ENCODE data around the gene ARHGEF19. TPM values are rescaled to one million over a fixed set of nuclear protein-coding genes. Genes with fewer than 3 reads are reported as not detected.
A peak's percentile ranks its signal among the peaks of the same experiment; 100 is the strongest.
"Not testable (repeated sequence)": the region's sequence is repeated elsewhere in the genome, so short reads cannot be mapped to it uniquely, and the experiment has no call there.

The ARHGEF19 gene
- total RNA-seq, 1 donor from 2014 or later: 2.0 TPM

DNA sequence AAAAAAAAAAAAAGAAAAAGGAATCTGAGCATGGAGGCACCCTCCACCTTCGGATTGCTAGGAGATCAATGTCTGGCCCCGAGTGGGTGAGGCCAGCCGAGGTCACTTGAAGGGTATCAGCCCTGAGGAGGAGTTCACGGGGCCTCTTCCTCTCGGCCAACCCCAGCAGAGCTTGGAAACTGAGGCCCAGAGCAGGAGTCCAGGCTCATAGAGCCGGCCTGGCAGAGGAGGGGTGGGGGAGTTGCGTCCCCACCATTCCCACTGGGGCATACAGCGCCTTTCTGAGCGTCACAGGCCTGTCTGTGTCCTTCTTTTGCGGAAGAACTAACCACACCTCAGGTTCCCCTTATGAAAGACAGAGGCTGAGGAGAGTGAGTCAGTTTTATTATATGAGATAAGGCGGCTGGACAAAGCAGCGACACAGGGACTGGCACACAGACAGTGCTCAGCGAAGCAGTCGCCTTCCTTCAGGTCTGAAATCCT lies 39.4 kb downstream of the ARHGEF19 start:
- no peak for DNase-seq

DNA sequence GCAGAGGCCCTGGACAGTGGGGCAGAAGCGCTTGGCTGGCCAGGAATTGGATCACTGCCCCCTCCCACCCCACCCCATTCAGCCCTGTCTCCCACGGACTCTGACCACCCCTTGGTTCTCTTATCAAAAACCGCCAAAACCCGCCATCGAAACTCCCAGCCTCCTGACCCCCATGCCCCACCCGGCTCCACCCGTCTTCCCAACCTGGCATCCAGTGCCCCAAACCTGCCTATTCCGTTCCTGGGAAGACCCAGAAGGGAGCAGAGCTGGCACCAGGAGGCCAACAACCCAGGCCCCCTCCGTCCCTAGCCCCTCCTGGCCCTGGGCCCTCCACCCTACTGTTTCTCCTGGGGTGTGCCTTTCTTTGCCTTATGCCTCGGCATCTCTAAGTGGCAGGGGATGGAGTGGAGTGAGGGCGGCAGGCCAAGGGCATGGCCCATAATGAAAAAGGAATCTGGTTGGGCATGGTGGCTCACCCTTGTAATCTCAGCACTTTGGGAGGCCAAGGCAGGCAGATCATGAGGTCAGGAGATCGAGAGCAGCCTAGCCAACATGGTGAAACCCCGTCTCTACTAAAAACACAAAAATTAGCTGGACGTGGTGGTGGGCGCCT lies 40.1 kb downstream of the ARHGEF19 start:
- intact Hi-C loops (cut with micrococcal nuclease): no loop called here
- no peak for ATAC-seq

More for the DNA sequence above, 39.4 kb downstream of the ARHGEF19 start:
- ATAC-seq: no peak
- intact Hi-C loops (cut with micrococcal nuclease): no loop called here

DNA sequence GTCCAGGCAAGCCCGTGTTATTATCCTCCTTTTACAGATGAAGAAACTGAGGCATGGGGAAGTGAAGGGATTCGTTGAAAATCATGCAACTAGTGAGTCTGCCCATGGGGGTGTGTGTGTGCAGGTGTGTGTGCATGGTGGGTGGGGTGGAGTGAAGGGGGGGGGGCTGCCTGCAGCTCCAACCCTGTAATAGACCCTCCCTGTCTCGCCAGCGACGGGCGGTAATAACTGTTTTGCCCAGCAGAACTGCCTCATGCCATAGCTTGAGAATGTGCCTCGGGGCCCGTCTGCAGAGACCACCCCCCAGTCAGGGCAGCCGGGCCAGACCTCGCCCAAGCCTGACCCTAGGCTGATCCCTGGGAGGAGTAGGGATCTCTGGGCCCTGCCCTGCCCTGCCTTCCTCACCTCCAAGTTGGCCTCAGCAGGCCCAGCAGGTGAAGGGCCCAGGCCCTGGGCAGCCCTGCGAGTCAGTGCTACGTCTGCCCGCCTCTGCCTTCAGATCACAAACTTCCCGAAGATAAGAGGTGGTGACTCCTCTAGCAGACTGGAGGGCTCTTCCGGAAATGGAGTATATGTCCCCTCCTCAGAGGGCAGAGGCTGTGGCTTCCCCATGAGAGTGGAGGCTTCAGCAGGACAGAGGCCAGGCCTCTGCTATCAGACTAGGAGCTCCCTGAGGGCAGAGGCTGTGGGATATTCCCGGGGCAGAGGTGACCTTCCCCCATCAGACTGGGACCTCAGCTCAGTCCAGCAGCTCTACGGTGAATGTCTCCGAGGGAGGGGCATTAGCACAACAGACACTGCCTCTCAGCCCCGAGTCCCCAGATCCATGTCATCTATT lies 40.9 kb downstream of the ARHGEF19 start:
- no peak for DNase-seq
- intact Hi-C loops (cut with micrococcal nuclease): no loop called here
- no peak for ATAC-seq

More for the DNA sequence above, 40.1 kb downstream of the ARHGEF19 start:
- no peak for DNase-seq

DNA sequence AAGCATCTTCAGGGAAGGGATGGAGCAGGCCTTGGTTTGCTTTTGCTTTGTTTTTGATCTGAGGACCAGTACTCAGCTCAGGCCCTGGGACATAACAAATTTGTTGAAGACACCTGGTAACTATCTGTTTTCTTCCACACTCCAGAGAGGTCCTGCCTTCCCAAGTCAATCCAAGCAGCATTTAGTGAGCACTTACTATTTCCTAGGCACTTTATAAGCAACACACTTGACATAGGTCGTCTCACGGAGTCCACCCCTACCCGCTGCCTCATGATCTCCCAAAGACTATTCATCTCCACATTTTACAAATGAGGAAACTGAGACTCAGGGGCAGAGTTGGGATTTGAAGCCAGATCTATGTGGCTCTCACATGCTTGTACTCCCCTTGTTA lies 42.2 kb downstream of the ARHGEF19 start:
- intact Hi-C loops (cut with micrococcal nuclease): no loop called here
- DNase-seq (no peak), ATAC-seq (no peak)

DNA sequence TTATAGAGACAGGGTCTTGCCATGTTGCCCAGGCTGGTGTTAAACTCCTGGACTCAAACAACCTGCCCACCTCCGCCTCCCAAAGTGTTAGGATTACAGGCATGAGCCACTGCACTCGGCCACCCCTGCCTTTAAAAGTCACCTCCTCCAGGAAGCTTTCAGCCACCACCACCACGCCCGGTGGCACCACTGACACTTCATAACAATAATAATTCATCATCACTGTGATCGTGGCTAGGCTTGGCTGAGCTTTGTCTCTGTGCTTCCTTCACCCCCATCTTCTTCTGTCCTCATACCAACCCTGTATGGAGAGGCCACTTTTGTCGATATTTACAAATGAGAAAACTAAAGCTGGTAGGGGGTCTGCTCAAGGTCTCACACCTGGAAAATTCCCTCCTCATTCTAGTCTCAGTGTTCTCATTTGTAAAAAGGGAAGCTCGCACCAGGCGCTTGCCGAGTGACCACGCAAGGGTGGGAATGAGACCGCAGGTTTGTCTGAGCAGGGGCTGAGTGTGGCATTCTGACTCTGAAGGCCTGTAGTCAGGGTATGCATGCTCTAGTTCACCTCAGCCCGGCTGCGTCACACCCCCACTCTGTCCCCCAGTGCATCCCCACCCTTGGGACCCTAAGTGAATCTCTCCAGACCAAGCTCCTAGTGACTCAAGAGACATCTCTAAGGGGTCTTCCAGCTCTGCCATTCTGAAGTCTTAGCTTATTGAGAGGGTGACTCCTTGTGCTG lies 43.7 kb downstream of the ARHGEF19 start:
- intact Hi-C loops (cut with micrococcal nuclease): no loop called here
- DNase-seq (no peak), ATAC-seq (no peak)

DNA sequence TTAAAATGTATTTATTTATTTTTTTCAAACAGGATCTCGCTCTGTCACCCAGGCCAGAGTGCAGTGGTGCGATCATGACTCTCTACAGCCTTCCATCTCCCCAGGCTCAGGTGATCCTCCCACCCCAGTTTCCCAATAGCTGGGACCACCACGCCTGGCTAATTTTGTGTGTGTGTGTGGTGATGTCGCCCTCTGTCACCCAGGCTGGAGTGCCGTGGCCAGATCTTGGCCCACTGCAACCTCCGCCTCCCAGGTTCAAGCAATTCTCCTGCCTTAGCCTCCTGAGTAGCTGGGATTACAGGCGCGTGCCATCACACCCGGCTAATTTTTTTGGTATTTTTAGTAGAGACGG lies 44.3 kb downstream of the ARHGEF19 start:
- ATAC-seq; DNase-seq; intact Hi-C loops (cut with micrococcal nuclease): not testable (repeated sequence)

DNA sequence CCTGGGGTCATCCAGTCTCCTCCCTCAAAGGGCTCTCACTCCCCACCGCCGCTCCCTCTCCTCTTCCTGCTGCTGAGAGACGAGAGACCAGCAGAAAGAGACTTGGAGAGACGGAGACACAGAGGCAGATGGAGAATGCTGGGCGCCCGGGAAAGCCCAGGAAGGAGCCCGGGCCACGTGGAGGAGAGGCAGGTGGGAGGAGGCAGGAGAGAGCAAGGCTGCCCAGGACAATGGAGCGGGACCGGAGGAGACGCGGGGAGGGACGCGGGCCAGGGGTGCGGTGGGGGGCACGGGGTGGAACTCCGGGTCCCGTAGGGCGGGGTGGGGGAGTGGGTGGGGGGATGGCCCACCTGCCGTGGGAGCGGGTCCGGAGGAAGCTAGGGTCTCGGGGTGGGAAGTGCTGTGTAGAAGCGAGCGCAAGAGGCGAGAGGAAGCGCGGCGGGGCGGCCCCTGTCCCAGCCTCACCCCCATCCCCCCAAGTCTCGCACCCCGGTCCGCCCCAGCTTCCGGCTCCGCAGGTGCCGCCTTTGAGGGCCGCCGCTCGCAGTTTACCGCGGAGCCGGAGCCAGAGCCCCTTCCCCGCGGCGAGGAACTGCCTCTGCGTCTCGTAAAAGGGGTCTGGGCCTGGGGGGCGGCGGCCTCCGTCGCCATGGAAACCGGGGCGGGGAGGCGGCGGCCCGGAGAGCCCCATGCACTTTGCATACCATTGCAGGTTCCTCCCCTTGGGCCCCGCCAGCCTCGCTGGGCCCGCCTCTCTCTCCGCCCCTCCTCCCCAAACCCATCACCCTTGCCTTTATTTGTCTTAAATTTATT lies 44.9 kb downstream of the ARHGEF19 start:
- intact Hi-C loops (cut with micrococcal nuclease): no loop called here
- peak; percentile 67 for ATAC-seq
- no peak for DNase-seq

DNA sequence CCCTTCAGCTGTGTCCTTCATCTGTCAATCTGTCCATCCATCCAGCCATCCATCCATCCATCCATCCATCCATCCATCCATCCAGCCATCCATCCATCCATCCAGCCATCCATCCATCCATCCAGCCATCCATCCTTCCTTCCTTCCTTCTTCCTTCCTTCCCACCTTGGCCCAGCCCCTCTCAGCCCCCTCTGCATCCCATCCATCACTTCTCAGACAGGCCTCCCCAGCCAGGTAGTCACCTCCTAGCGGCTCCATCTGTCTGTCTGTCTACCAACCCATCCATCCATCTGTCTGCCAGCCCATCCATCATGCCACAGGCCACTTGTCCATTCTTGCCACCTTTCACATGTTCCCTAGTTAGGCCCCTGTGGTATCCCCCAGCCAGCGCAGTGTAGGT lies 46.3 kb downstream of the ARHGEF19 start:
- ATAC-seq (no peak), DNase-seq (no peak)
- intact Hi-C loops (cut with micrococcal nuclease): no loop called here

DNA sequence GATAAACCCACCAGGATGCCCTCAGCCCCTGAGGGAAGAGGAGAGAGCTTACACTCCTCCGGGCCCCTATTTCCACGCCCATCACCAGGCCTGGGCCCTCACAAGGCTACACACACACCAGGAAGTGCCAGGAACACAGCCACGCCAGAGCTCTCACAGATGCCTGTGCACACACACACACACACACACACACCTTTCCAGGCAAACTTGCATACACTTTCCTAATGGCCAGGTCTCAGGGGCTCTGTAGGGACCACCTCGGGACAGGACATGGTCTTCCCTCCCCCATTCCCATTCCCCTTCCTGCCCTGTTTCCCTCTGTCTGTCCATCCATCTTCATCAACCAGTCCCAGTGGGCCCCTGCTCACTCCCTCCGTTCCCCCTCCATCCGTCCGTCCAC lies 46.9 kb downstream of the ARHGEF19 start:
- intact Hi-C loops (cut with micrococcal nuclease): no loop called here
- ATAC-seq (peak; percentile 12), DNase-seq (no peak)

DNA sequence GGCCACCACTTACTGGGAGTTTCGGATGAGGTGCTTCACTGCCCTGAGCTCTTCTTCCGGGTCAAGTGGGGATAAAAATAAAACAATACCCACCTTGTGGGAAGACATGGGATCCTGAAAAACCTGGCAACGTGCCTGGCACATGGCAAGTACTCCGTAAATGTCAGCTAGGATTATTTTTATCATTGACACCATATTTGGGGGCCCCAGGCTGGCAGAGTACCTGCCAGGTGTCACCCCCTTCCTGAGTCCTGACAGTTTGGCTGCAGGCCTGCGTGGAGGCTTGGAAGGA lies 47.4 kb downstream of the ARHGEF19 start:
- intact Hi-C loops (cut with micrococcal nuclease): no loop called here
- no peak for DNase-seq
- peak; percentile 44 for ATAC-seq

DNA sequence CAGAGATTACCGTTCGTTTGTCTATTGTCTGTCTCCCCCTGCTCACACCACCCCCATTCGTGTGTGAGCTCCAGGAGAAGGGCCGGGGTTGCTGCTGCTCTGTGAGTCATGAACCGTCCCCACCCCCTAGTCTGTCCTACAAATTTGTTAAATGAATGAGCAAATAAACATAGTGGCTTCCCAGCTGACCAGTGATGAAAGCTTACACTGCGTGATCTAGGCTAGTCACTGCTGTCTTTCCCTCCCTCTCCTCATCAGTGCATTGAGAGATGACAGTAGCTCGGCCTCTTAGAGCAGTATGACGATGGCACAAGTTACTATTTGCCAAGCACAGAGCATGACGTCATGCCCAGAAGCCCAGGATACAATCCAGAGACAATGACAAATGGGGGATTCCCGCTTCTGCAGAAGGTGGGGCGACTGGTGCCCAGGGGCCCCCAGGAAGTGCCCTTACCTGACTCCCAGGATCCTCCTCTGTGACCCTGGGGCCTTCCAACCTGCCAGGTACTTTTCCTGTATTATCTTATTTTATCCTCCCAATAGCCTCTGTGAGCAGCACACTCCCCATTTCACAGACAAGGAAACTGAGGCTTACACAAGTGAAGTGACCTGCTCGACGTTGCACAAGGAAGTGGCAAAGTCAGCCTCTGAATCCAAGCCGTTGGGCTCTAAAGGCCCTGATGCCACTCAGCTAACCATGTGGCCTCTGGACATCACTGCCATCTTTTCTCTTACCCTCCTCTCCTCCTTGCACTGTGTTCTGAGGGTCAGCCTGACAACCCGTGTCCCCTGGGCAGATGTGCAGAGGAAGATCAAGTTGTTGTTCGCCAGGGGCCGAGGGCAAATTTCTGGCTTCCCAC lies 48.0 kb downstream of the ARHGEF19 start:
- DNase-seq (no peak), ATAC-seq (no peak)
- intact Hi-C loops (cut with micrococcal nuclease): no loop called here

DNA sequence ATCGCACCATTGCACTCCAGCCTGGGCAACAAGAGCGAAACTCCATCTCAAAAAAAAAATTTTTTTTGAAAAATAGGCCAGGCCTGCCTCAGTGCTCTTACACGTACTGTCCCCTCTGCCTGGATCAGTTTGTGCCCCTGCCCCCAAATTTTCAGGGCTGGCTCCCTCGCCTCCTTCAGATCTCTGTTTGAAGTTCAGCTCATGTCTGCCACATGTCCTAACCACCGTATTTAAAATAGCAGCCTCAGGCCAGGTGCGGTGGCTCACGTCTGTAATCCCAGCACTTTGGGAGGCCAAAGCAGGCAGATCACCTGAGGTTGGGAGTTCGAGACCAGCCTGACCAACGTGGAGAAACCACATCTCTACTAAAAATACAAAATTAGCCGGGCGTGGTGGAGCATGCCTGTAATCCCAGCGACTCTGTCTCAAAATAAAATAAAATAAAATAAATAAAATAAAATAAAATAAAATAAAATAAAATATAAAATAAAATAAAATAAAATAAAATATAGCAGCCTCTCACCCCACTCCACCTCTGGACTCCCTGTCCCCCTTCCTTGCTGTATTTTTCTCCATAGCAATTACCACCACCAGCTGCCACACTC lies 48.7 kb downstream of the ARHGEF19 start:
- intact Hi-C loops (cut with micrococcal nuclease): not testable (repeated sequence)

DNA sequence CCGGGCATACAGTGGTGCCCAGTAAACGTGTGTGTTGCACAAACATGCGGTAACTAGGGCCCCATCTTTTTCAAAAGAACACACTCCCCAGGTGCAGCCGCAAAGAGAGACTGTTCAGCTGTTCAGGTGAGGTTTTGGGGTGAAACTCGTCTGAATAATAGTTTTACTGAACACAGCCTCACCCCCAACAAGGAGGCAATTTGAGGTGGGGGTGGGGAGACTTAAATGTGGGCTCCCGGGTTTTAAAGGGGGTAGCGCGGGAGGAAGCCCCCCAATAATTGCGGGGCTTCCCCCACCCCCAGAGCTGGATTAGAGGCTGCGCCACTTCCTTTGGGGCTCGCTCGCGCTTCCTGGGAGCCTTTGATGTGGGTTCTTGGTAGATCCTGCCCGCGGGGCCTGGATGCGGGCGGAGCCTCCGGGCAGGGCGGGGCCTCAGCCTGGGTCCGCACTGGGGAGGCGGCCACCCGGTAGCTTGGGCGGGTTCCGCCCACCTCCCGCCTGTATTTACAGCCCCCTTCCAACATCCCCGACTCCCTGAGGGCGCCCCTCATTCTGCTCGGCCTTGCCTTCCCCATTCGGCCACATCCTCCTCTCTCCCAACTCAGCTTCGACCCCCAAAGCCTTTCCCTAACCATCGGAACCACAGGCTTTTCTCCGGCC lies 50.2 kb downstream of the ARHGEF19 start:
- intact Hi-C loops (cut with micrococcal nuclease): no loop called here
- ATAC-seq (no peak), DNase-seq (no peak)

More for the DNA sequence above, 48.7 kb downstream of the ARHGEF19 start:
- DNase-seq, ATAC-seq: not testable (repeated sequence)

DNA sequence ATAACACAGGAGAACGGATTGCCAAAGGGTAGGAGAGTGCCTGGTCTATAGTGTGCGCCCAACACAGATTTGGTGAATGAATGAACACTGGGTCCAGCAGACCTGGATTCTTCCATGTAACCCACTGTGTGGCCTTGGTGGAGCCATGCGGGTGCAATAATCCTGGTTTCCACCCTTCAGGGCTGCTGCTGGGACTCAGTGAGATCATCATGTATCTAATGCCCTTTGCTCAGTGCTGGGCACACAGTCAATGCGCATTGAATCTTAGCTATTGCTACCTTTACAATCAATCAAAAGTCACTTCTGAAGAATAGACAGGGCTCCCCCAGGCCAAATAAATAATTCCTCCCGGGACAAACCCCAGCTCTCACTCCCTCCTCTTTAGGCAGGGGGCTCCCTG lies 50.7 kb downstream of the ARHGEF19 start:
- ATAC-seq (no peak), DNase-seq (no peak)
- intact Hi-C loops (cut with micrococcal nuclease): no loop called here

DNA sequence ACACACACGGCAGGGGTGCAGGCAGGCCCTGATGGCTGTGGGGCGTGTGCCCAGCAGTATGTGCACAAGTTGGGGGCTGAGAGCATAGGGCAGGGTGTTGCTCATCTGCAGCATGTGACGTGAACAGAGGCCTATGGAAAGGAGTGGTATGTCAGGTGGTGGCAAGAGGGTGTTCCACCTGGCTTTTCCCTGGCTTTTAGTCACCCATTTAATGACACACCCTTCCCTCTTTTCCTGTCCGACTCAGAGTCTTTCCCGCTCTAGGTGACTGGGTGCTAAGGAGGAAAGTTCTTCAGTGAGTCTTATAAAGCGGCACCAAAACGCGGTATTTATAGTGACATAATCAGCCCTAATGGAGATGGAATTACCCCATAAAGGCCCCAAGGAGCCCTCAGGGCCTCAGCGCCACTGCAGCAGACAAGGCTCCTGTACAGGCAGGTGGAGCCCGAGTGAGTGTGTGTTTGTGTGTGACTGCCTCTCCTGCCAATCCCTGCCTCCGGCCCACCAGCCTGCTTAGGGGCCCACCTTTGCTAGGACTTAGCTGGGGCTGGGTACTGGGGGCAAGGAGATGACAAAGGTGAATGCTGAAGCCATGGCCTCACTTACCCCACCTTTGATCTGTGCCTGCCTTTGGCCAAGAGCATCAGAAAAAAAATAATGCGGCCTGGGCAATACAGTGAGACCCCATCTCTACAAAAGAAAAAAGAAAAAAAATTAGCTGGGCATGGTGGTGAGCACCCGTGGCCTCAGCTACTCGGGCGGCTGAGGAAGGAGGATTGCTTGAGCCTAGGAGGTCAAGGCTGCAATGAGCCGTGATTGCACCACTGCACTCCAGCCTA lies 53.2 kb downstream of the ARHGEF19 start:
- intact Hi-C loops (cut with micrococcal nuclease): no loop called here
- ATAC-seq: no peak
- DNase-seq: no peak

DNA sequence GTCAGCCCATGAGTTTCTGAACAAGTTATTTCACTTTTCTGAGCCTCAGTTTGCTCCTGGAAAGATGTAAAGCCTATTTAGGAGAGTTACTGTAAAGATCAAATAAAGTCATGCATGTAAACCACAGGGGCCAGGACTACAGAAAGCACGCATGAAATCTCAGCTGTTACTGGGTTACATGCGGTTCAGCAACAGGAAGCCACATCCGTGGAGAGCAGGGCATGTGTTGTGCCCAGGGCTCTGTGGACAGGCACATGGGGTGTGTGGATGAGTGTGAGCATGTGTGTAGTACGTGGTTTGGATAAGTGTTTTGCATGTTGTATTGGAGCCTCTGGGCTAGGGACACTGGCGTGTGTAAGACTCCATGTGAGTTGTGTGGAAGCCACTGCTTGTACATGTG lies 54.4 kb downstream of the ARHGEF19 start:
- DNase-seq (no peak), ATAC-seq (no peak)
- intact Hi-C loops (cut with micrococcal nuclease): no loop called here
